Cerebellar cortex (tissue), 1 donor: ENCODE measurements around the gene KLHL29.

Experiments used
- DNase-seq: peaks from one replicate; pipeline ENCODE4 v3.0.0-alpha.2; 2015; ENCODE audit warnings: low spot score

Gene KLHL29

GRCh38 chr2:23449413-23449812, 64.4 kb downstream of the KLHL29 start:
- no peak for DNase-seq

DNA sequence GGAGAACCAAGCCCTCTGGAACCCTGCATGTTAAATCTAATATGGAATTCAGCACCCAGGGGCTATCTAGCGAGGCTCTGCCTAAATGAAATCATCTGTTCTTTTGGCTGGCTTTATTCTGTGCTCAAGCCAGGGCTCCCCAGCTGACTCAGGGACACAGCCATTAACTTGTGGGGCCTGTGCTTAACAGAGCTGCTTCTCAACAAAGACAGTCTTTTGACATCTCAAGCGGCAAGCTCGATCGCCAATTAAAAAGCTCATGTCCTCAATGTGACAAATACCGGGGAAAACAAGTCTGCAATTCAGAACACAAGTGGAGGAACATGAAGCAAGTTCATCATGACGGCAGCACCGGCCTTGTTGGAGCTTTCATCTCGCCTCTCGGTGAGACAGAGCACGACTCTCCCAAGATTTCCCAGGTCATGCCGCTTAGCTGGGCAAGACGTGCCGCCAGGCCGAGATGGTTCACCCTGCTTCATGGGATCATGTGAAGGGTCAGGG, 64.9 kb downstream of the KLHL29 start:
- no peak for DNase-seq

GRCh38 chr2:23452372-23452771, 67.4 kb downstream of the KLHL29 start:
- no peak for DNase-seq

DNA sequence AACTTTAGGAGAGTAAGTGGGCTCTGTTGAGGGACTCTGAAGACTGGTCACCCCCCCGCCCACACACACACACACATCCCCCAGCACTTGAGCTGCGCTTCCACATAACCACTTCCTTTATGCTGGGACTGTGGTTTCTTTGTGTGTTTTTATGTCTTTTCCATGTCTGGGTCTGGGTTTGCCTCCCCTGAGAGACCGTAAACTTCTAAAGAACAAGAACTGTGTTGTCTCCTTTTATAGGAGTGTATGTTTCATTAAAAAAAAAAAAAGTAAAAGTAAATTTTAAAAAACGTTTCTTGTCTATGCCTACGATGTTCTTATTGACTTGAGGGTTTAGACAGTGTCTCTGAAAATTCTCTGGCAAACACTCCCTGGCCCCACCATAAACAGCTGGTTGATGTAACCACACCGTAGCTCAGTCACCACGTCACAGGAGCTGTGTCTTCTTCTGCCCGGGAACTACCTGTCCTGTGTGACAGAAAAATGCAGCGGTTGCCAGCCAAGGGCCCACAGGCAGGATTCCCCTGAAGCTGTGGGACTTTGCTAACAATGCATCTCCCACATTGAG, 68.0 kb downstream of the KLHL29 start:
- no peak for DNase-seq

DNA sequence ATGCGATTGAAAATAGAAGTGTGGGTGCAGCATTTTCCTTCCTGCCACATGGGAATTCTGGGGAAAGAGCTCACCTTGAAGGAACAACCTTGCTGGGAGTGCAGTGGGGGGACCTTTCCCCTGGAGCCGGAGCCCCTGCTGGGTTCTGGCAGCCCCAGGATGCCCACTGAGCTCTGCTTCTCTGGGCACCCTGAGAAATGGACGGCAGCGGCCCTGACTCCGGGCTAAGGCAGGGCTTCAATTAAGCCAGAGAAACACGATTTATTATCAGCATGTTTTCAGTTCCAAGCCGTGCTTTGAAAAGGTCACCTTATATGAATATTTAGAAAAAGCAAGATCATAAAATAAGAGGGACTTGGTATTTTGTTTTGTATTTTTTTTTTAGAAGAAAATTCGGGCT, 68.5 kb downstream of the KLHL29 start:
- DNase-seq = no peak

DNA sequence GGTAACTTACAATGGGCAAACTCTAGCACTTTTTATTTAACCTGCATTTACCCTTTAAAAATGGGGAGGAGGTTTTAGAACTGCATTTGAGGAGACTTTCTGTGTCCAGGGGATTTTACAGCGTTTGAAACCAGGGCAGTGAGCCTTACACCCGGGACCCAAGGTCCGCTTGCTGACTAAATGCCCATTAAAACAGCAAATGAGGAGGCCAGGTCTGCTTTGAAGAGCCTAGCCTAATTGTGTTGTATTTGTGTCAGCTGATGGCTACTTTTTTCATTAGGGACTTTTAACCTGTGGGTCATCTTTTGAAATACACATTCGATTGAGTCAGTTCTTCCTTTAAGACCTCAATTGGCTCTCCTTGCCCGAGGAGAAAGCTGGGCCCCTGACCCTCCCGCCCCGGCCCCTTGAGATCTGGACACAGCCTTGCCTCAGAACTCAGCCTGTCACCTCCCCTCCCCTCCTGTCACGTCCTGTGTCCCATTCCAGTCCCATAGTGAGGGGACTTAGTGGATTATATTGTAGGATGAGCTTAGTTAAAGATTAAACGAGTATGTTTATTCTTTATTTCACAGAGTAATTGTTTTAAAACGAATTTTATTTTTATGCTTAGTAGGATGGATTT, 69.0 kb downstream of the KLHL29 start:
- DNase-seq = no peak

DNA sequence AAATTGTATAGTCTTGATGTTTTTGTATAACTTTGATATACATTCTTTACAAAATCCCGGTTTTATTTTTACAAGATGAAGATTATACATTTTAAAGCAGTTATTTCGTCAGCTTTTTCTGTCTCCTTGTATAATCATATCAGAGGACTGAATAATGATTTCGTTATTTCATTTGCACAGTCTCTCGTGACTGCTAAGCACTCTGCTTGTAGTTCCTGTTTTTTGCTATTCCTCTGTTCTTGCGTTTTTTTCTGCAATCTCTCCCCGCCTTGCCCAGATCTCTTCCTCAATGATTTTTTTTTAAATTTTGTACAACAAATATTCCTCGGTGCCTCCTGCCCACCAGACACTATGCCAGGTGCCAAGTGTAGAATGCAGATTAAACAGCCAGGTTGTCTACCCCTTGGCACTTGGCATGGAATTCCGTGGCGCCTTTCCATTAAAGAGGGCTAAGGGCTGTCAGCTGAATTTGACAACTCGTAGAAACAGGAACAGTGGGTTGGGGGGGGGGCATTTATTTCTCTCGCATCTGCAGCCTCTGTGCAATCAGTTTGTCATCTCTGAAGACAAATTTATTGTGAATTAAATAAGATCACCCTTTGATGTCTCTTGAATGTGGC, 69.6 kb downstream of the KLHL29 start:
- DNase-seq = peak; percentile 49

- no peak for DNase-seq
Measured at GRCh38 chr2:23456396-23456795, 71.4 kb downstream of the KLHL29 start.

GRCh38 chr2:23456881-23457760, 72.1 kb downstream of the KLHL29 start:
- DNase-seq = no peak

- DNase-seq = no peak
Measured at GRCh38 chr2:23457990-23458682, 73.2 kb downstream of the KLHL29 start.

- DNase-seq = no peak
Measured at GRCh38 chr2:23459032-23459431, 74.1 kb downstream of the KLHL29 start.

DNA sequence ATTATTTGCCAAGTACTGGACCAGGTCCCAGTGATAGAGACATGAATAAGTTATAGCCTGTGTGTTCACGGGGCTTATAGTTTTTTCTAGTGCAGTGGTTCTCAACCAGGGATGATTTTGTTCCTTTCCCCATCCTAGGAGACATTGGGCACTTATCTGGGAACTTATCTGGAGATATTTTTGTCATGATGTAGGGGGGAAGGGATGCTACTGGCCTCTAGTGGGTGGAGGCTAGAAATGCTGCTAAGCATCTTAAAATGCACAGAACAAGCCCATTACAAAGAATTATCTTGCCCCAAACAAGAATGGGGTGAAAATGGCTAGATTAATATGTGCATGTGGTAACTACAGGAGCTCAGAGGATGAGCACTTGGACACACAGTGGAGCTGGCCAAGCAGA, 75.2 kb downstream of the KLHL29 start:
- no peak for DNase-seq

DNA sequence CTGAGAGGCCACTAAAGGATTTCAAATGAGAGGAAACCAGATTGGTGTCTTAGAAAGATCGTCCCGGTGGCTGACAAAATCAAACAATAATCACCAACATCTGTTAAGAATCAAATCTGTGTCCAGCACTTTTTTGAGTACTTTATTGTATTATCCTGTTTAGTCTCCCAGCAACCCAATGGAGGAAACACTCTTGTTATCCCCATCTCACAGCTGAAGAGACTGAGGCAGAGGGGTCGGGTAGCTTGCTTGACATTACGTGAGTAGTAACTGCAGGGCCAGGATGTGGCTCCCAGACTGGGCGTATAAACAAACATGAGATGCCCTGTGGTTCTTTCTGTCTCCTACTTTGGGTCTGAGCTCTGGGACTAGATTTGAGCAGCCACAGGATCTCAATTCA, 76.0 kb downstream of the KLHL29 start:
- DNase-seq = no peak

GRCh38 chr2:23464156-23464555, 79.2 kb downstream of the KLHL29 start:
- no peak for DNase-seq

GRCh38 chr2:23464905-23465537, 80.0 kb downstream of the KLHL29 start:
- DNase-seq = no peak

- DNase-seq = no peak
Measured at GRCh38 chr2:23465936-23466335, 81.0 kb downstream of the KLHL29 start.

GRCh38 chr2:23467618-23468017, 82.6 kb downstream of the KLHL29 start:
- DNase-seq = no peak

DNA sequence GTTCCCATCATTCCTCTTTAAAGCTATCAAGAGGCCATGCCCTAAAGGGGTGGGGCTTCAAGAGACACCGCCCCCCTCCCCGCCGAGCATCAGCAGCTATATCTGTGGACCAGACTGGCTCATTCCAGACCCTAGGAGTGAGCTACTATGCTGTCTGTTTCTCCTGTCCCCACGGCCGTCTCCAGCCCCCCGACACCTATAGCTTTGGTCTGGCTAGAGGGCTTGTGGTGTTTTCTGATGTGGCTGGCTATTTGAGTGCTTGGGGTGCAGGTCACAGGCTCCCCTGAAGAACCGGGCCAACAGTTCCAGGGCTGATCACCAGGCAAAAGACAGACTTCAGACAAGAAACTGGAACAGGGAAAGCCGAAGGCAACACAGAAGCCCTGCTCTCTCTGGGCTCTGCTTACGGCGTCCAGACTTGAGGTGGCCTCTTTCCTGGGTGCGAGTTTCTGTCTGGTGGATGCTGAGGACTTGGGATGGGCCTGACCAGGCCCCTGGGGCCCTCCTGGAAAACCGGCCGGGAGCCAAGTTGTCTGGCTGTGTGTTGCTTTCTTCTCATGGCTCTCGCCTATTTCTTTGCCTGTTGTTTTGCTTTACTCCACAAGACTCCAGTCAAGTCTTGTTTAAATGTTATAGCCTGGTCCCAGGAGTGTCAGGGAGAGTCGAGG, 83.6 kb downstream of the KLHL29 start:
- DNase-seq = no peak

GRCh38 chr2:23469142-23469540, 84.2 kb downstream of the KLHL29 start:
- no peak for DNase-seq

GRCh38 chr2:23475036-23475435, 90.1 kb downstream of the KLHL29 start:
- DNase-seq = no peak

- DNase-seq = no peak
Measured at GRCh38 chr2:23475473-23475872, 90.5 kb downstream of the KLHL29 start.
